MCF 10A (cell line): Measurements from ENCODE around the gene LSM11. TPM values are rescaled to one million over a fixed set of nuclear protein-coding genes. Genes with fewer than 3 reads are reported as not detected.

Source experiments
- BruUV-seq: library from RNA; stranded (reverse); fragments of 400-500 nt; replicated peaks from 2 replicates; lab custom pipeline; 2021; lab: Mats Ljungman, UMichigan
- CTCF ChIA-PET: fragments of 300-600 bp; sonication (Branson Sonifier 250); formaldehyde crosslinking; extraction: SDS; loops from one replicate; lab custom pipeline; 2021; ENCODE audit warnings: antibody characterized with exemption, inconsistent platforms; lab: Yijun Ruan, JAX
- POLR2A ChIA-PET: fragments of 300-600, 350-650 bp; sonication (Branson Sonifier 250); formaldehyde crosslinking; extraction: SDS; loops from one replicate; lab custom pipeline; 2020; ENCODE audit warnings: antibody characterized with exemption, inconsistent platforms; lab: Yijun Ruan, JAX
- DNase-seq: peaks from one replicate; pipeline ENCODE4 v3.0.0-alpha.2; 2018; ENCODE audit not compliant: unreplicated experiment
- H3K27ac Mint-ChIP-seq: one replicate; pipeline ENCODE4 v1.8.0; 2022; ENCODE audit warnings: mild to moderate bottlenecking, low read depth, mixed read lengths; ENCODE audit not compliant: unreplicated experiment
- H3K27me3 Mint-ChIP-seq: one replicate; pipeline ENCODE4 v1.8.0; 2022; ENCODE audit warnings: mixed read lengths; ENCODE audit not compliant: insufficient read depth, unreplicated experiment
- H3K36me3 Mint-ChIP-seq: one replicate; pipeline ENCODE4 v1.8.0; 2022; ENCODE audit warnings: mild to moderate bottlenecking, moderate library complexity, mixed read lengths; ENCODE audit not compliant: insufficient read depth, unreplicated experiment
- H3K4me1 Mint-ChIP-seq: one replicate; pipeline ENCODE4 v1.8.0; 2022; ENCODE audit warnings: mixed read lengths; ENCODE audit not compliant: insufficient read depth, unreplicated experiment
- H3K4me3 Mint-ChIP-seq: one replicate; pipeline ENCODE4 v1.8.0; 2022; ENCODE audit warnings: mild to moderate bottlenecking, moderate library complexity, mixed read lengths; ENCODE audit not compliant: unreplicated experiment
- H3K9me3 Mint-ChIP-seq: one replicate; pipeline ENCODE4 v1.8.0; 2022; ENCODE audit warnings: mixed read lengths; ENCODE audit not compliant: unreplicated experiment
- CTCF ChIP-seq: fragments of 200-600 bp; IDR thresholded peaks from one replicate; pipeline ENCODE4 v1.8.0; 2022; ENCODE audit warnings: antibody characterized with exemption, mild to moderate bottlenecking; ENCODE audit not compliant: unreplicated experiment
- intact Hi-C: fragments of 100-400 bp; cut with micrococcal nuclease; formaldehyde crosslinking; loops from 2 replicates; pipeline ENCODE4 v1.14.1; 2022
- total RNA-seq: library from RNA; stranded (reverse); gene quantifications from 2 replicates; pipeline ENCODE4 v1.2.3, GENCODE V29; 2022

The LSM11 gene
- total RNA-seq, 1 experiment from 2014 or later = 3.4 TPM

DNA sequence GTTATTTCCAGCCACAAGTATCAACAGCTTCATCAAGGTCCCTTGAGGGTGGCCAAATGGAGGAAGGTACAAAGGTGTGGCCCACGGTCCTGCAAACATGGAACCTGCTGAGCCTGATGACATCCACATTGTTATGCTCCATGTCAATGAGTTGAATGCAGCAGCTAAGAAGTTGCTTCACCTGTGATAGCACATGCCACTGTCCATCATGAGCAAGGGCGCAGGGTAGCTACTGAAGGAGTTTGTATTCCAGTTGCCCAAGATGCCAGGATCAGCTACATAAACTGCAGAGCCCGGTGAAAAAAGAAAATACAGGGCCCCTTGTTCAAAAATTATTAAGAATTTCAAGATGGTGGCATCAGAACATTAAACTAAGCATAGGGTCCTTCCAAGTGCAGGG is 24.2 kb downstream of the LSM11 start:
- H3K27me3 Mint-ChIP-seq = no peaks in the 10 kb centered on the region
- no peak for TF ChIP-seq CTCF
- H3K27ac Mint-ChIP-seq = peak overlapping the region; percentile 98
- DNase-seq = no peak
- no peak overlapping the region for H3K4me3 Mint-ChIP-seq
- BruUV-seq = no TSS peak
- POLR2A ChIA-PET = interaction anchor here (0.6 to 2.4 kb wide), 11 partner anchors 8 to 1381 kb away, joined by 3 to 6 read pairs (median 4); partner anchors contain the start of gene LSM11
- CTCF ChIA-PET = interaction anchor here (0.6 to 12.7 kb wide), 7 partner anchors 15 to 395 kb away, joined by 3 to 177 read pairs (median 3); partner anchors contain the start of gene LSM11
- H3K4me1 Mint-ChIP-seq = peaks cover 18% of the 10 kb centered on the region
- intact Hi-C loops = loop anchor here (10.0 kb wide), 1 partner anchor 607 kb away; no protein-coding TSS in a partner anchor
- H3K36me3 Mint-ChIP-seq = no peaks in the 10 kb centered on the region
- H3K9me3 Mint-ChIP-seq = no peaks in the 10 kb centered on the region

- Mint-ChIP-seq H3K27me3 (no peaks in the 10 kb centered on the region), H3K4me3 (no peak overlapping the region), H3K9me3 (no peaks in the 10 kb centered on the region), H3K4me1 (peaks cover 18% of the 10 kb centered on the region), H3K27ac (no peak overlapping the region), H3K36me3 (no peaks in the 10 kb centered on the region)
- BruUV-seq = no TSS peak
- POLR2A ChIA-PET = no interaction called here
- TF ChIP-seq CTCF = no peak
- intact Hi-C loops = no loop called here
- CTCF ChIA-PET = interaction anchor here (0.6 to 2.2 kb wide), 3 partner anchors 9 to 1354 kb away, joined by 3 to 9 read pairs (median 7); no protein-coding TSS in a partner anchor
- no peak for DNase-seq
Measured at GRCh38 chr5:157770665-157771064, 27.2 kb downstream of the LSM11 start.

GRCh38 chr5:157772127-157772526 is 28.6 kb downstream of the LSM11 start:
- no peak for TF ChIP-seq CTCF
- no TSS peak for BruUV-seq
- CTCF ChIA-PET = interaction anchor here (0.6 to 5.6 kb wide), 8 partner anchors 9 to 1369 kb away, joined by 3 to 52 read pairs (median 3); partner anchors contain the start of gene LSM11

DNA sequence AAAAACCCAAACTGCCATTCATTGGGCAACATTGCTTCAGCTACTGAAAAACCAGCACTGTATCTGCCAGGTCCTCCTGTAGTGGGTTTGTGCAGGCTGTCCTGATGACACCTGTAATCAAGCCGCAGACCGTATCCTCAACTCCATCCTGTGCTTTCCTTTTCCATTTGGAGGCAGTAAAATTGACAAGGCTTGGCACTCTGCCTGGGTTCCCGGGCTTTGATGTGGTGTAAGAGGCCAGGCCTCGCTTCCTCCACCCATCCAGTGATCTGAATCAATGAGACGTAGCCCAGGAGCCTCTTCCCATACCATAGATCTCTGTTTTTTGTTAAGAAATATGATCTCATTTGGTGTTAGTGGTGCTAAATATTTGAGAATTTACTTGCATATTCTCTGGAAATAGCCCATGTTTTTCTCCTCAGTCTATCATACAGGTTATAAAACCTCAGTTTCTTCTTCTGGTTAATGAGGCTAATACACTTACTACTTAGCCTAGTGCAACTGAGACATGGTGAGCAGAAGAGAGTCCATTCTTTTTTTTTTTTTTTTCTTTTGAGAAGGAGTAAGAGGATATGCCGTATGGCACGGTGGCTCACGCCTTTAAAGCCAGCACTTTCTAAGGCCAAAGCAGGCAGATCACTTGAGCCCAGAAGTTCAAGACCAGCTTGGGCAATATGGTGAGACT is 34.8 kb downstream of the LSM11 start:
- Mint-ChIP-seq H3K36me3 (peaks cover 9% of the 10 kb centered on the region), H3K27ac (no peak overlapping the region), H3K4me3 (no peak overlapping the region), H3K27me3 (no peaks in the 10 kb centered on the region), H3K9me3 (no peaks in the 10 kb centered on the region), H3K4me1 (no peaks in the 10 kb centered on the region)
- TF ChIP-seq CTCF = no peak
- peak; percentile 73 for DNase-seq
- CTCF ChIA-PET = no interaction called here
- intact Hi-C loops = no loop called here
- no TSS peak for BruUV-seq
- POLR2A ChIA-PET = interaction anchor here (0.6 to 1.2 kb wide), 2 partner anchors 10 kb away, joined by 4 to 6 read pairs; no protein-coding TSS in a partner anchor

More at GRCh38 chr5:157772127-157772526, 28.6 kb downstream of the LSM11 start:
- H3K36me3 Mint-ChIP-seq = no peaks in the 10 kb centered on the region
- DNase-seq = no peak
- intact Hi-C loops = no loop called here
- no peak overlapping the region for H3K27ac Mint-ChIP-seq
- no peak overlapping the region for H3K4me3 Mint-ChIP-seq
- POLR2A ChIA-PET = no interaction called here
- H3K27me3 Mint-ChIP-seq = no peaks in the 10 kb centered on the region
- no peaks in the 10 kb centered on the region for H3K9me3 Mint-ChIP-seq
- peaks cover 15% of the 10 kb centered on the region for H3K4me1 Mint-ChIP-seq
